ENCODE data around the gene CCDC106.

Gene CCDC106

DNA sequence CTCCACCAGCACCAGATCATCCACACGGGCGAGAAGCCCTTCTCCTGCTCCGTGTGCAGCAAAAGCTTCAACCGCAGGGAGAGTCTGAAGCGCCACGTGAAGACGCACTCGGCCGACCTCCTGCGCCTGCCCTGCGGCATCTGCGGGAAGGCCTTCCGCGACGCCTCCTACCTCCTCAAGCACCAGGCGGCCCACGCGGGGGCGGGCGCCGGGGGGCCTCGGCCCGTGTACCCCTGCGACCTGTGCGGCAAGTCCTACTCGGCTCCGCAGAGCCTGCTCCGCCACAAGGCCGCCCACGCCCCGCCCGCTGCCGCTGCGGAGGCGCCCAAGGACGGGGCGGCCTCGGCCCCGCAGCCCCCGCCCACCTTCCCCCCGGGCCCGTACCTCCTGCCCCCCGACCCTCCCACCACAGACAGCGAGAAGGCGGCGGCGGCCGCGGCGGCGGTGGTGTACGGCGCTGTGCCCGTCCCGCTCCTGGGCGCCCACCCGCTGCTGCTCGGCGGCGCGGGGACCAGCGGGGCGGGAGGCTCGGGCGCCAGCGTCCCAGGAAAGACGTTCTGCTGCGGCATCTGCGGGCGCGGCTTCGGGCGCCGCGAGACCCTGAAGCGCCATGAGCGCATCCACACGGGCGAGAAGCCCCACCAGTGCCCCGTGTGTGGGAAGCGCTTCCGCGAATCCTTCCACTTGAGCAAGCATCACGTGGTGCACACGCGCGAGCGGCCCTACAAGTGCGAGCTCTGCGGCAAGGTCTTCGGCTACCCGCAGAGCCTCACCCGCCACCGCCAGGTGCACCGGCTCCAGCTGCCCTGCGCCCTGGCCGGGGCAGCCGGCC, 33.1 kb upstream of the CCDC106 start:
- no peak for DNase-seq

- DNase-seq = no peak
Observed at GRCh38 chr19:55615543-55616394, 32.2 kb upstream of the CCDC106 start.

DNA sequence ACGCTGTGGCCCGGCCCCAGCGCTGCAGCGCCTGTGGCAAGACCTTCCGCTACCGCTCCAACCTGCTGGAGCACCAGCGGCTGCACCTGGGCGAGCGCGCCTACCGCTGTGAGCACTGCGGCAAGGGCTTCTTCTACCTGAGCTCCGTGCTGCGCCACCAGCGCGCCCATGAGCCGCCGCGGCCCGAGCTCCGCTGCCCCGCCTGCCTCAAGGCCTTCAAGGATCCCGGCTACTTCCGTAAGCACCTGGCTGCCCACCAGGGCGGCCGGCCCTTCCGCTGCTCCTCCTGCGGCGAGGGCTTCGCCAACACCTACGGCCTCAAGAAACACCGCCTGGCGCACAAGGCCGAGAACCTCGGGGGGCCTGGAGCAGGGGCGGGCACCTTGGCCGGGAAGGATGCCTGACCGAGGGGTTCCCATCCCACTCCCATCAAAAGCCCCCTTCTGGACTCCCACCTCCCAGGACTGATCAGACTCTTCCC, 31.6 kb upstream of the CCDC106 start:
- DNase-seq = no peak

DNA sequence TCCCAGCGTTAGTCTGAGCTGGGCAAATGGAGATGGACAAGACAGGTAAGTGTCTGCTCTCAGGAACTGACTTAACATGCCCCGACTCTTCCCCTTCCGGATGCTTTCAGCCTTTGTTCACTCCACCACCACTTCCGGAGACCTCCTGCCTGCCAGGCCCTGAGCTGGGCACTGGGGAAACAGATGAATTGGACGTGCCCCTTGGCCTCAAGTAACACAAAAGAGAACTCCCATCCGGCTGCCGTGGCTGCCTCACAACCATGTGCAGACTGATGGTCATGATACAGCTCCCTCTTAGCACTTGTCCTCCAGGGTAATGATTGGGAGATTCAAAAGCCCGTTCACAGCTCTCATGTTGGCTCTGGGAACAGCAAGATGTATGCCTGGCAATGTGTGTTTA, 30.6 kb upstream of the CCDC106 start:
- no peak for DNase-seq

GRCh38 chr19:55618426-55618825, 29.6 kb upstream of the CCDC106 start:
- no peak for DNase-seq

DNA sequence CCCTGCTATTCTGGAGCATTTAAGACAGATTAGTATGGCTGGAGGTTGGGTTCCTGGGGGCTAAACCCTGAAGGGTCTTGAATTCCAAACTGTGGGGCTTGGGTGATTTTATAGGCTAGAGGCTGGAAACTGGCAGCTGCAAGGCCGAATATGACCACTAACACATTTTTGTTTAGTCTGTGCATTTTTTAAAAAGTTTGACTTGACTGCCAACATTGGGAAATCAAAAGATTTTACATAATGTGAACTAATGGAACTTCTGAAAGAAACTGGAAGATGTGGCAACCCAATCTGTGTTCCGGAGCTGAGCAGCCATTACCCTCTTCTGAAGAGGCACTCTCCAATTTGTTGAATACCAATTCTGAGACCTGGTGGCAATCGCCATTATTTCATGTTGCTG, 28.7 kb upstream of the CCDC106 start:
- no peak for DNase-seq

- DNase-seq = no peak
Observed at GRCh38 chr19:55620410-55621204, 27.4 kb upstream of the CCDC106 start.

GRCh38 chr19:55621205-55621672, 26.8 kb upstream of the CCDC106 start:
- DNase-seq = no peak

DNA sequence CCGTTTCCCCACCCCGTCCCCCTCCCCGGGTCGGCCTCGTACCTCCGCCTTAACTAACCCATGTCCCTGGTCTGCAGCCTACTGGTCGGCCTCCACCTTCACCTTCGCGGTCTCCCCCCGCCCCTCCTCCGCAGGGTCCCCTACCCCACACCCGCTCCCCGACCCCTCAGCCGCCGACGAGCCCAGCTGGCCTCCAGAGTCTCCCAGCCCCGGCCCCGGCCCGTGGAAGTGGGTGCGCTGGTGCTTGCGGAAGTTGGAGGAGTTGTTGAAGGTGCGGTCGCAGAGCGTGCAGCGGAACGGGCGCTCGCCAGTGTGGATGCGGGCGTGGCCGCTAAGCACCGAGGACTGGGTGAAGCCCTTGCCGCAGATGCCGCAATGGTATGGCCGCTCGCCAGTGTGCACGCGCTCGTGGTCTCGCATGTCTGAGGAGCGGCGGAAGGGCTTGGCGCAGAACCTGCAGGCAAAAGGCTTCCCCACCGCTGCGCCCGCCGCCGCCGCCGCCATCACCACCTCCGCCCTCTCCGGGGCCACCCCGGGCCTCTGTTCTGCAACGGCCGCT, 26.3 kb upstream of the CCDC106 start:
- DNase-seq = no peak

DNA sequence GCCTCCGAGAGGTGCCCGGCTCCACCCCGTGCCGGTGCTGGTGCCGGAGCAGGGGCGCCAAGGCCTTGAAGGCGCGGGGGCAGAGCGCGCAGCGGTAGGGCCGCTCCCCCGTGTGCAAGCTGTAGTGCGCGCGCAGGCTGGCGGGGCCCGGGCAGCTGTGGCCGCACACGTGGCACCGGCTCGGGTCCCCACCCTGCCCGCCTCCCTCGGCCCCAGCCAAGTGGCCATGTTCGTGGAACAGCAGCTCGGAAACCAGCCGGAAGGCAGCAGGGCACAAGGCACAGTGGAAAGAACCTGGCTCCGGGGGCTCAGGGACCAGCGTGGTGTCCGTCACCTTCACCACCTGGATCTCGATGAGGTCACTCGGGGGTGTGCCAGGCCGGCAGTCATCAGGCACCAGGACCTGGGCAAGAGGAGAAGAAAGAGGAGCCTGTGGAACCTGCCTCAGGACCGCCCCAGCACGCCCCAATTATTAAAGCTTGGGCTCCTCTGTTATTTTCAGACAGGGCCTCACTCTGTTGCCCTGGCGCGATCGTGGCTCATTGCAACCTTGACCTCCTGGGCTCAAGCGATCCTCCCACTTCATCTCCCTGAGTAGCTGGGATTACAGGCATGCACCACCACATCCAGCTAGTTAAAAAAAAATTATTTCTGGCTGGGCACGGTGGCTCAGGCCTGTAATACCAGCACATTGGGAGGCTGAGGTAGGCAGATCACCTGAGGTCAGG, 25.6 kb upstream of the CCDC106 start:
- no peak for DNase-seq

DNA sequence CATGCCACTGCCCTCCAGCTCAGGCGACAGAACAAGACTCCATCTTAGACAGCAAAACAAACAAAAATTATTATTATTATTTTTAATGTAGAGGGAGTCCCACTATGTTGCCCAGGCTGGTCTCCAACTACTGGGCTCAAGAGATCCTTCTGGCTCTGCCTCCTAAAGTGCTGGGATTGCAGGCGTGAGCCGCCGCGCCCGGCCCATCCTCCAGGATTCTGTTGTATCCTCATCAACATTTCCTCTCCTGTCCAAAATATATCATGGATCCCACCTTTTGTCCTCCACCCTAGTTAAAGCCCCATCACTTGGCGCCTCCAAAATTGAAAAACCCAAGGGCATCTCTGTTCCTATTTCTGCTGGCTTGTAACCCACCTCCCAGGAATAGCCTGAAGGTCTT, 24.9 kb upstream of the CCDC106 start:
- DNase-seq = no peak

- no peak for DNase-seq
Observed at GRCh38 chr19:55623561-55623960, 24.5 kb upstream of the CCDC106 start.

- peak; percentile 94 for DNase-seq
Observed at GRCh38 chr19:55624109-55625003, 23.7 kb upstream of the CCDC106 start, which contains the start of gene ZNF784. Gene ZNF784, minus strand, starts transcription at chr19:55624566. Its CDS starts 5 bp downstream, at chr19:55624561.

GRCh38 chr19:55625004-55625326, 23.0 kb upstream of the CCDC106 start:
- DNase-seq = no peak

- no peak for DNase-seq
Observed at GRCh38 chr19:55626350-55626749, 21.7 kb upstream of the CCDC106 start.

GRCh38 chr19:55632463-55632834, 15.6 kb upstream of the CCDC106 start:
- DNase-seq = peak; percentile 81

GRCh38 chr19:55633861-55634260, 14.2 kb upstream of the CCDC106 start:
- no peak for DNase-seq

- DNase-seq = no peak
Observed at GRCh38 chr19:55635334-55635717, 12.7 kb upstream of the CCDC106 start.

DNA sequence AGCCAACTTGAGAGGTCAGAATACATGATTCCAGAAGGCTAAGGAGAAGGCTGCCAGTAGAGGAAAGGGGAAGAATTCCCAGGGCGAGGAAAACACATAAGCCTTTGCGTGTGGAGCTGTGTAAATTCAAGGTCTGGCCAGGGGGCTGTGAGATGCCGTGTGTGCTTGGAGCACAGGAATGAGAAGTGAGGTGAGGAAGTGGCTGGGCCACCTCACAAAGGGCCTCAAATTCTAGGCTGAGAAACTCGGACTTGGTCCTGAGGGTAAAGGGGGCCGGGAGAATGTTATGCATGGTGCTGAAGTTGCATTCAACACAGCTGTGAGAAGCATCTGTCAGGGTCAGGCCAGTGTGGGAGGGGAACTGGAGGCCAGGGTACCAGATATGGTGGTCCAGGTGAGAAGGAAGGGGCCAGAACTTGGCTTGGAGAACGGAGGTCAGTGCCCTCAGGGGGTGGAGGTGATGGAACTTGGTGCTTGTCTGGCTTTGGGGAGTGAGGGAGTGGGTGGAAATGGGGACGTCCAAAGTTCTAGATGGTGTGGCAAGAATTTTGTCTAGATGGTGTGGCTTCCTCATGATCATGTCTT, 12.1 kb upstream of the CCDC106 start:
- no peak for DNase-seq

- DNase-seq = no peak
Observed at GRCh38 chr19:55636723-55637122, 11.3 kb upstream of the CCDC106 start.

- DNase-seq = no peak
Observed at GRCh38 chr19:55637534-55637933, 10.5 kb upstream of the CCDC106 start.
